ENCODE measurements around the gene TBCK. TPM values are rescaled to one million over a fixed set of nuclear protein-coding genes. Genes with fewer than 3 reads are reported as not detected.
A peak's percentile ranks its signal among the peaks of the same experiment; 100 is the strongest.

TBCK gene
- total and polyA plus RNA-seq, 9 of the 15 experiments (the other 6 are each of a cell fraction or from before 2014, with no cell fraction given) = 5.3 to 26.6 (median 16.2) TPM

DNA sequence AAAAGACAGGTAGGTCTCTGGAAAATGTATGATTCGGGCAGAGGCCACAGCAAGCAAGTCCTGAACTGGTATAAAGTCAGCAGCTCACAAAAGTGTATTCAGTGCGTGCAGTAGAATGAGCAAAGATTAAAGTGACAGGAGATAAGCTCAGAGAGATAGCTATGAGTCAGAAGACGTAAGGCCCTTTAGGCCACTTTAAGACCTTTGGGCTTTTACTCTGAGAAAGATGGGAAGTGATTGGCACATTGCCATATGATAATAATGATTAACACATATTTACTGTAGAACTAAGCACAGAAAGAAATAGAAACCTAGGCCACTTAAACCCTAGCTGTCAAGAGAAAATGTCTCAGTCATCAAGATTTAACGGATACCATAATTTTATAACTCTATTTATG lies 51.7 kb downstream of the TBCK start:
- ATAC-seq (peak; percentile 60), FAIRE-seq (no peak), DNase-seq (ENCODE audit: extremely low read depth in 1 of 4, low spot score in 3 of 4) (peak in 3 of 4 experiments; percentile 11 to 44 (median 11))
- no peaks in the 10 kb centered on the region for H4K20me1 ChIP-seq (replicated peaks; ENCODE audit: control insufficient read depth, insufficient read depth, low read length)
- no TSS peak for BruUV-seq (replicated peaks)
- no peaks in the 10 kb centered on the region for H3K9me1 ChIP-seq (ENCODE audit: control insufficient read depth, insufficient read depth, low read length)
- intact Hi-C loops (cut with micrococcal nuclease) (no loop called here), in situ Hi-C loops (cut with MboI) (no loop called here)
- H3K9ac ChIP-seq (ENCODE audit: insufficient read depth in 1 of 2, low read depth in 2 of 2, low read length in 2 of 2) = no peak overlapping the region
- peaks cover 0 to 3% of the 10 kb centered on the region in 2 experiments; a peak in 1 of 5 replicates for H3K4me1 ChIP-seq (replicated peaks in 1 of 2; ENCODE audit: control insufficient read depth in 2 of 2, insufficient read depth in 2 of 2, low read length in 2 of 2)
- H3K27ac ChIP-seq (ENCODE audit: extremely low read depth, low read depth, low read length) = no peak overlapping the region
- 26% methylated on average over 4 of the region's 4 CpGs for WGBS (ENCODE audit: insufficient coverage, low coverage, missing lambda C conversion rate)
- no peaks in the 10 kb centered on the region for H3K9me3 ChIP-seq (replicated peaks; ENCODE audit: control insufficient read depth, insufficient read depth, low read depth, low read length)
- no peaks in the 10 kb centered on the region; the same call in 2 of the 3 replicates for H3K36me3 ChIP-seq (ENCODE audit: control insufficient read depth, insufficient read depth, low read length)
- H3K27me3 ChIP-seq (ENCODE audit: control insufficient read depth in 2 of 2, insufficient read depth in 2 of 2, low read length in 2 of 2) = no peaks in the 10 kb centered on the region
- no peak overlapping the region for H2AFZ ChIP-seq (ENCODE audit: low read depth, low read length)
- H3K79me2 ChIP-seq (ENCODE audit: control insufficient read depth, insufficient read depth, low read length) = no peaks in the 10 kb centered on the region
- no peak overlapping the region for H3K4me2 ChIP-seq (ENCODE audit: insufficient read depth, low read length)
- no peak overlapping the region for H3K4me3 ChIP-seq
- CTCF ChIA-PET (ENCODE audit: low intra/inter-chr PET ratio) = no interaction called here
- POLR2A ChIA-PET = interaction anchor here (0.8 to 0.9 kb wide), 2 partner anchors 14 to 1916 kb away, joined by 3 read pairs; no protein-coding TSS in a partner anchor
- TF ChIP-seq COPS2 (conservative IDR thresholded peaks at IDR 0.05) (no peak), NFIC (IDR thresholded peaks at IDR 0.05) (peak; percentile 89), FOSL1 (tag; conservative IDR thresholded peaks at IDR 0.05) (peak; percentile 77; the same call in 1 of the 2 replicates), MAZ (CRISPR knock-in tag; conservative IDR thresholded peaks at IDR 0.05 in 1 of 2, IDR thresholded peaks at IDR 0.05 in 1 of 2) (no peak), KHSRP (IDR thresholded peaks at IDR 0.05) (no peak), CHD2 (IDR thresholded peaks at IDR 0.05; ENCODE audit: low read depth, low read length) (no peak), MEIS2 (IDR thresholded peaks at IDR 0.05; ENCODE audit: partially characterized antibody) (peak; percentile 57), PTTG1 (tag; IDR thresholded peaks at IDR 0.05; ENCODE audit: low read depth) (no peak), KLF16 (IDR thresholded peaks at IDR 0.05) (no peak), CUX1 (CRISPR knock-in tag; IDR thresholded peaks at IDR 0.05) (no peak), C11orf30 (IDR thresholded peaks at IDR 0.05; ENCODE audit: low read depth) (no peak), ZEB2 (IDR thresholded peaks at IDR 0.05) (no peak)
- TF ChIP-seq, protein P1, sequence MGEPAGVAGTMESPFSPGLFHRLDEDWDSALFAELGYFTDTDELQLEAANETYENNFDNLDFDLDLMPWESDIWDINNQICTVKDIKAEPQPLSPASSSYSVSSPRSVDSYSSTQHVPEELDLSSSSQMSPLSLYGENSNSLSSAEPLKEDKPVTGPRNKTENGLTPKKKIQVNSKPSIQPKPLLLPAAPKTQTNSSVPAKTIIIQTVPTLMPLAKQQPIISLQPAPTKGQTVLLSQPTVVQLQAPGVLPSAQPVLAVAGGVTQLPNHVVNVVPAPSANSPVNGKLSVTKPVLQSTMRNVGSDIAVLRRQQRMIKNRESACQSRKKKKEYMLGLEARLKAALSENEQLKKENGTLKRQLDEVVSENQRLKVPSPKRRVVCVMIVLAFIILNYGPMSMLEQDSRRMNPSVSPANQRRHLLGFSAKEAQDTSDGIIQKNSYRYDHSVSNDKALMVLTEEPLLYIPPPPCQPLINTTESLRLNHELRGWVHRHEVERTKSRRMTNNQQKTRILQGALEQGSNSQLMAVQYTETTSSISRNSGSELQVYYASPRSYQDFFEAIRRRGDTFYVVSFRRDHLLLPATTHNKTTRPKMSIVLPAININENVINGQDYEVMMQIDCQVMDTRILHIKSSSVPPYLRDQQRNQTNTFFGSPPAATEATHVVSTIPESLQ (CRISPR knock-in tag; IDR thresholded peaks at IDR 0.05) = no peak
- TF ChIP-seq, protein P2, sequence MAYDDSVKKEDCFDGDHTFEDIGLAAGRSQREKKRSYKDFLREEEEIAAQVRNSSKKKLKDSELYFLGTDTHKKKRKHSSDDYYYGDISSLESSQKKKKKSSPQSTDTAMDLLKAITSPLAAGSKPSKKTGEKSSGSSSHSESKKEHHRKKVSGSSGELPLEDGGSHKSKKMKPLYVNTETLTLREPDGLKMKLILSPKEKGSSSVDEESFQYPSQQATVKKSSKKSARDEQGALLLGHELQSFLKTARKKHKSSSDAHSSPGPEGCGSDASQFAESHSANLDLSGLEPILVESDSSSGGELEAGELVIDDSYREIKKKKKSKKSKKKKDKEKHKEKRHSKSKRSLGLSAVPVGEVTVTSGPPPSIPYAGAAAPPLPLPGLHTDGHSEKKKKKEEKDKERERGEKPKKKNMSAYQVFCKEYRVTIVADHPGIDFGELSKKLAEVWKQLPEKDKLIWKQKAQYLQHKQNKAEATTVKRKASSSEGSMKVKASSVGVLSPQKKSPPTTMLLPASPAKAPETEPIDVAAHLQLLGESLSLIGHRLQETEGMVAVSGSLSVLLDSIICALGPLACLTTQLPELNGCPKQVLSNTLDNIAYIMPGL (CRISPR knock-in tag; IDR thresholded peaks at IDR 0.05) = no peak
- TF ChIP-seq, protein P3, sequence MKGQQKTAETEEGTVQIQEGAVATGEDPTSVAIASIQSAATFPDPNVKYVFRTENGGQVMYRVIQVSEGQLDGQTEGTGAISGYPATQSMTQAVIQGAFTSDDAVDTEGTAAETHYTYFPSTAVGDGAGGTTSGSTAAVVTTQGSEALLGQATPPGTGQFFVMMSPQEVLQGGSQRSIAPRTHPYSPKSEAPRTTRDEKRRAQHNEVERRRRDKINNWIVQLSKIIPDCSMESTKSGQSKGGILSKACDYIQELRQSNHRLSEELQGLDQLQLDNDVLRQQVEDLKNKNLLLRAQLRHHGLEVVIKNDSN (CRISPR knock-in tag; IDR thresholded peaks at IDR 0.05) = no peak

Measured in K562 (cell line).